ENCODE data around the gene TROAP.
A peak's percentile ranks its signal among the peaks of the same experiment; 100 is the strongest.
"Not testable (repeated sequence)": the region's sequence is repeated elsewhere in the genome, so short reads cannot be mapped to it uniquely, and the experiment has no call there.

Gene TROAP

DNA sequence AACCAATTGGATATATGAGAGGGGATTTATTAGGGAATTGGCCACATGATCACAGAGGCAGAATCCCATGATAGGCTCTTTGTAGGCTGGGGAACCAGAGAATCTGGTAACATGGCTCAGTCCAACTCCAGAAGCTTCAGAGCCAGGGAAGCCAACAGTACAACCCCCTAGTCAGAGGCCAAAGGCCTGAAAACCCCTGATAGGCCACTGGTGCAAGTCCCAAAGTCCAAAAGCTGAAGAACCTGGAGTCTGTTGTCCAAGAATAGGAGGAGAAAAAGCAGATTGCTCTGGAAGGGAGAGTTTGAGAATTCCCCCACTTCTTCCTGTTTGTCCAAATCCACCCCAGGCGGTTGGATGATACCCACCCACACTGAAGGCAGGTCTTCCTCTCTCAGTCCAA, 8.2 kb upstream of the TROAP start:
- Histone ChIP-seq H3K27me3 (ENCODE audit: insufficient read depth, low read length, poor library complexity, severe bottlenecking) (no peaks in the 10 kb centered on the region), H3F3A (ENCODE audit: low read depth) (no peaks in the 10 kb centered on the region), H3K79me2 (ENCODE audit: insufficient read depth, low read length) (no peaks in the 10 kb centered on the region), H3K9me2 (replicated peaks; ENCODE audit: low read depth, low read length) (no peaks in the 10 kb centered on the region), H3K4me2 (ENCODE audit: low read depth, low read length, poor library complexity, severe bottlenecking) (no peak overlapping the region), H3K36me3 (ENCODE audit: insufficient read depth, low read length) (no peaks in the 10 kb centered on the region), H3K9me3 (ENCODE audit: insufficient read depth, low read depth, low read length) (no peaks in the 10 kb centered on the region), H3K4me3 (ENCODE audit: low read length, poor library complexity, severe bottlenecking) (no peak overlapping the region), H3K4me1 (ENCODE audit: insufficient read depth, low read length, poor library complexity, severe bottlenecking) (no peaks in the 10 kb centered on the region), H3K9ac (ENCODE audit: low read depth, low read length, poor library complexity, severe bottlenecking) (no peak overlapping the region), H4K20me1 (ENCODE audit: insufficient read depth, low read length, poor library complexity, severe bottlenecking) (no peaks in the 10 kb centered on the region), H2AFZ (ENCODE audit: low read length) (no peak overlapping the region)
- TF ChIP-seq EZH2phosphoT487 (IDR thresholded peaks at IDR 0.05; ENCODE audit: borderline replicate concordance): no peak
- TF ChIP-seq, protein P1, sequence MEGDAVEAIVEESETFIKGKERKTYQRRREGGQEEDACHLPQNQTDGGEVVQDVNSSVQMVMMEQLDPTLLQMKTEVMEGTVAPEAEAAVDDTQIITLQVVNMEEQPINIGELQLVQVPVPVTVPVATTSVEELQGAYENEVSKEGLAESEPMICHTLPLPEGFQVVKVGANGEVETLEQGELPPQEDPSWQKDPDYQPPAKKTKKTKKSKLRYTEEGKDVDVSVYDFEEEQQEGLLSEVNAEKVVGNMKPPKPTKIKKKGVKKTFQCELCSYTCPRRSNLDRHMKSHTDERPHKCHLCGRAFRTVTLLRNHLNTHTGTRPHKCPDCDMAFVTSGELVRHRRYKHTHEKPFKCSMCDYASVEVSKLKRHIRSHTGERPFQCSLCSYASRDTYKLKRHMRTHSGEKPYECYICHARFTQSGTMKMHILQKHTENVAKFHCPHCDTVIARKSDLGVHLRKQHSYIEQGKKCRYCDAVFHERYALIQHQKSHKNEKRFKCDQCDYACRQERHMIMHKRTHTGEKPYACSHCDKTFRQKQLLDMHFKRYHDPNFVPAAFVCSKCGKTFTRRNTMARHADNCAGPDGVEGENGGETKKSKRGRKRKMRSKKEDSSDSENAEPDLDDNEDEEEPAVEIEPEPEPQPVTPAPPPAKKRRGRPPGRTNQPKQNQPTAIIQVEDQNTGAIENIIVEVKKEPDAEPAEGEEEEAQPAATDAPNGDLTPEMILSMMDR (conservative IDR thresholded peaks at IDR 0.05; ENCODE audit: low read length): no peak

DNA sequence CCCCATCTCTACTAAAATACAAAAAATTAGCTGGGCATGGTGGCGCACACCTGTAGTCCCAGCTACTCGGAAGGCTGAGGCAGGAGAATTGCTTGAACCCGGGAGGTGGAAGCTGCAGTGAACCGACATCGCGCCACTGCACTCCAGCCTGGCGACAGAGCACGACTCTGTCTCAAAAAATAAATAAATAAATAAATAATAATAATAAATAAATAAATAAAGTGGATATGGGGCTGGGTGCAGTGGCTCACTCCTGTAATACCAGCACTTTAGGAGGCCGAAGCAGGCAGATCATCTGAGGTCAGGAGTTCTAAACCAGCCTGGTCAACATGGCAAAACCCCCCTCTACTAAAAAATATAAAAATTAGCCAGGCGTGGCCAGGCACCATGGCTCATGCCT, 5.9 kb upstream of the TROAP start:
- not testable (repeated sequence) for H2AFZ ChIP-seq (ENCODE audit: low read length); H3K9me3 ChIP-seq (ENCODE audit: insufficient read depth, low read depth, low read length)

DNA sequence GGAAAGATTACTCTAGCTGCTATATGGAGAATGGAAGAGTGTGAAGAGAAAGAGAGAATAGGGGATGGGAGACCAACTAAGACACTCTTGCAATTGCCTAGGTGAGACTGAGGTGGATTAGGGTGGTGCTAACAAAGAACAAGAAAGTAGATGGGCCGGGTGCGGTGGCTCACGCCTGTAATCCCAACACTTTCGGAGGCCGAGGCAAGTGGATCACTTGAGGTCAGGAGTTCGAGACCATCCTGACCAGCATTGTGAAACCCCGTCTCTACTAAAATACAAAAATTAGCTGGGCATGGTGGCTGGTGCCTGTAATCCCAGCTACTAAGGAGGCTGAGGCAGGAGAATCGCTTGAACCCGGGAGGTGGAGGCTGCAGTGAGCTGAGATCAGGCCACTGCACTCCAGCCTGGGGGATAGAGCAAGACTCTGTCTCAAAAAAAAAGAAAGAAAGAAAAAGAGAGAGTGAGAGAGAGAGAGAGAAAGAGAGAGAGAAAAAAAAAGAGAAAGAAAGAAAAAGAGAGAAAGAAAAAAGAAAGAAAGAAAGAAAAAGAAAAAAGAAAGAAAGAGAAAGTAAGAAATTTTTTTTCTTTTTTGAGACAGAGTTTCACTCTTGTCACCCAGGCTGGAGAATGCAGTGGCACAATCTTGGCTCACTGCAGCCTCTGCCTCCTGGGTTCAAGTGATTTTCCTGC, 2.5 kb upstream of the TROAP start:
- H2AFZ ChIP-seq (ENCODE audit: low read length); H3K4me2 ChIP-seq (ENCODE audit: low read depth, low read length, poor library complexity, severe bottlenecking): not testable (repeated sequence)
- H3K4me1 ChIP-seq (ENCODE audit: insufficient read depth, low read length, poor library complexity, severe bottlenecking): peaks cover 19% of the 10 kb centered on the region

More for the DNA sequence above, 5.9 kb upstream of the TROAP start:
- not testable (repeated sequence) for H3K79me2 ChIP-seq (ENCODE audit: insufficient read depth, low read length); H3K27me3 ChIP-seq (ENCODE audit: insufficient read depth, low read length, poor library complexity, severe bottlenecking); H3K4me3 ChIP-seq (ENCODE audit: low read length, poor library complexity, severe bottlenecking); H4K20me1 ChIP-seq (ENCODE audit: insufficient read depth, low read length, poor library complexity, severe bottlenecking); H3K4me2 ChIP-seq (ENCODE audit: low read depth, low read length, poor library complexity, severe bottlenecking); H3K36me3 ChIP-seq (ENCODE audit: insufficient read depth, low read length); H3K4me1 ChIP-seq (ENCODE audit: insufficient read depth, low read length, poor library complexity, severe bottlenecking); H3K9me2 ChIP-seq (replicated peaks; ENCODE audit: low read depth, low read length); H3K9ac ChIP-seq (ENCODE audit: low read depth, low read length, poor library complexity, severe bottlenecking); H3F3A ChIP-seq (ENCODE audit: low read depth)

DNA sequence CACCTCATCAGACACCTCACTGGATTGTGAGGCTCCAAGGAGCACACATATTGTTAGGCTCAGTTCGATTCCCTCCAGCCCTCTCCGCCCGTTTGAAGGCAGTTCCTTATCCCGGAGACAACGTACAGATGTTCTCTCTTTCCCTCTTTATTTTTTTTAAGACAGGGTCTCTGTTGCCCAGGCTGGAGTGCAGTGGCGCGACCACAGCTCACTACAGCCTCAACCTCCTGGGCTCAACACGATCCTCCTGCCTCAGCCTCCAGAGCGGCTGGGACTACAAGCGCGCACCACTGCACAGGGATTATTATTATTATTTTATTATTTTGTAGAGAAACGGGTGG, 718 bp upstream of the TROAP start:
- TF ChIP-seq, protein P1 (conservative IDR thresholded peaks at IDR 0.05; ENCODE audit: low read length): no peak
- TF ChIP-seq EZH2phosphoT487 (IDR thresholded peaks at IDR 0.05; ENCODE audit: borderline replicate concordance): no peak
- Histone ChIP-seq H3K79me2 (ENCODE audit: insufficient read depth, low read length) (peaks cover 46% of the 10 kb centered on the region), H3K9me2 (replicated peaks; ENCODE audit: low read depth, low read length) (no peaks in the 10 kb centered on the region), H2AFZ (ENCODE audit: low read length) (peak overlapping the region; percentile 76), H3K4me3 (ENCODE audit: low read length, poor library complexity, severe bottlenecking) (peak overlapping the region; percentile 90), H3K9ac (ENCODE audit: low read depth, low read length, poor library complexity, severe bottlenecking) (peak overlapping the region; percentile 91), H3K4me1 (ENCODE audit: insufficient read depth, low read length, poor library complexity, severe bottlenecking) (peaks cover 23% of the 10 kb centered on the region), H3K4me2 (ENCODE audit: low read depth, low read length, poor library complexity, severe bottlenecking) (peak overlapping the region; percentile 87), H3K9me3 (ENCODE audit: insufficient read depth, low read depth, low read length) (no peaks in the 10 kb centered on the region), H3F3A (ENCODE audit: low read depth) (no peaks in the 10 kb centered on the region), H3K27me3 (ENCODE audit: insufficient read depth, low read length, poor library complexity, severe bottlenecking) (no peaks in the 10 kb centered on the region), H3K36me3 (ENCODE audit: insufficient read depth, low read length) (peaks cover 16% of the 10 kb centered on the region; the same call in 1 of the 2 replicates), H4K20me1 (ENCODE audit: insufficient read depth, low read length, poor library complexity, severe bottlenecking) (peaks cover 5% of the 10 kb centered on the region)

More for the DNA sequence above, 2.5 kb upstream of the TROAP start:
- H4K20me1 ChIP-seq (ENCODE audit: insufficient read depth, low read length, poor library complexity, severe bottlenecking); H3K9me3 ChIP-seq (ENCODE audit: insufficient read depth, low read depth, low read length); H3K4me3 ChIP-seq (ENCODE audit: low read length, poor library complexity, severe bottlenecking); H3K36me3 ChIP-seq (ENCODE audit: insufficient read depth, low read length); H3K27me3 ChIP-seq (ENCODE audit: insufficient read depth, low read length, poor library complexity, severe bottlenecking); H3K9ac ChIP-seq (ENCODE audit: low read depth, low read length, poor library complexity, severe bottlenecking); H3K9me2 ChIP-seq (replicated peaks; ENCODE audit: low read depth, low read length); H3F3A ChIP-seq (ENCODE audit: low read depth): not testable (repeated sequence)
- peaks cover 29% of the 10 kb centered on the region for H3K79me2 ChIP-seq (ENCODE audit: insufficient read depth, low read length)

Data from Loucy (cell line).